ENCODE data around the gene GAGE12J. TPM values are rescaled to one million over a fixed set of nuclear protein-coding genes. Genes with fewer than 3 reads are reported as not detected.
"Not testable (repeated sequence)": the region's sequence is repeated elsewhere in the genome, so short reads cannot be mapped to it uniquely, and the experiment has no call there.

The GAGE12J gene
- total and polyA plus RNA-seq, 9 of the 15 experiments (the other 6 are each of a cell fraction or from before 2014, with no cell fraction given) = 0.20 to 0.84 (median 0.64) TPM; not detected in 5

GRCh38 chrX:49292400-49293362, 29.2 kb upstream of the GAGE12J start (continued):
- TF ChIP-seq SMAD4 (CRISPR knock-in tag; conservative IDR thresholded peaks at IDR 0.05) (no peak), NFIC (IDR thresholded peaks at IDR 0.05) (peak; percentile 89), MCM3 (IDR thresholded peaks at IDR 0.05) (no peak), NRF1 (conservative IDR thresholded peaks at IDR 0.05 in 1 of 2, IDR thresholded peaks at IDR 0.05 in 1 of 2) (no peak), CHD7 (IDR thresholded peaks at IDR 0.05; ENCODE audit: low read depth, low read length) (no peak)

- BruUV-seq (replicated peaks); FAIRE-seq: not testable (repeated sequence)
Measured at GRCh38 chrX:49299293-49299692, 22.5 kb upstream of the GAGE12J start.

More at GRCh38 chrX:49299293-49299692, 22.5 kb upstream of the GAGE12J start:
- POLR2A ChIA-PET; H3K4me2 ChIP-seq (ENCODE audit: insufficient read depth, low read length); H3K4me3 ChIP-seq; H3K4me1 ChIP-seq (replicated peaks in 1 of 2; ENCODE audit: control insufficient read depth in 2 of 2, insufficient read depth in 2 of 2, low read length in 2 of 2); H4K20me1 ChIP-seq (replicated peaks; ENCODE audit: control insufficient read depth, insufficient read depth, low read length); DNase-seq (ENCODE audit: extremely low read depth in 1 of 4, low spot score in 3 of 4); H3K27me3 ChIP-seq (ENCODE audit: control insufficient read depth in 2 of 2, insufficient read depth in 2 of 2, low read length in 2 of 2); H3K36me3 ChIP-seq (ENCODE audit: control insufficient read depth, insufficient read depth, low read length); ATAC-seq; H3K9ac ChIP-seq (ENCODE audit: insufficient read depth in 1 of 2, low read depth in 2 of 2, low read length in 2 of 2); H2AFZ ChIP-seq (ENCODE audit: low read depth, low read length); H3K9me3 ChIP-seq (replicated peaks; ENCODE audit: control insufficient read depth, insufficient read depth, low read depth, low read length); H3K27ac ChIP-seq (ENCODE audit: extremely low read depth, low read depth, low read length); intact Hi-C loops (cut with micrococcal nuclease); CTCF ChIA-PET (ENCODE audit: low intra/inter-chr PET ratio); H3K9me1 ChIP-seq (ENCODE audit: control insufficient read depth, insufficient read depth, low read length); H3K79me2 ChIP-seq (ENCODE audit: control insufficient read depth, insufficient read depth, low read length): not testable (repeated sequence)
- WGBS (ENCODE audit: insufficient coverage, low coverage, missing lambda C conversion rate) = 14% methylated on average over 4 of the region's 5 CpGs
- in situ Hi-C loops (cut with MboI) = loop anchor here (10.0 kb wide), 1 partner anchor 236 kb away; the partner anchor contains the start of gene GAGE12C

Data from K562 (cell line).